Transverse colon (tissue), 4 donors: Measurements from ENCODE around the gene PSTPIP2. TPM values are rescaled to one million over a fixed set of nuclear protein-coding genes. Genes with fewer than 3 reads are reported as not detected.

ENCODE experiments used
- DNase-seq: peaks from one replicate; pipeline ENCODE4 v3.0.0-alpha.2; 2019
- H3K27ac ChIP-seq, 4 donors: fragments of 200-600 bp; sonication (generic); 2 replicates each; pipeline ENCODE4 v1.5.1; 2016 to 2018; ENCODE audit warnings: inconsistent platforms in 4 of 4
- H3K27me3 ChIP-seq: fragments of 200-600 bp; sonication (generic); 2 replicates; pipeline ENCODE4 v1.5.1; 2017; ENCODE audit warnings: inconsistent platforms
- H3K36me3 ChIP-seq, 4 donors: fragments of 200-600 bp; sonication (generic); 2 replicates each; pipeline ENCODE4 v1.5.1; 2017 to 2019; ENCODE audit warnings: inconsistent platforms in 4 of 4
- H3K4me1 ChIP-seq, 4 donors: fragments of 200-600 bp; sonication (generic); 2 replicates each; pipeline ENCODE4 v1.5.1; 2017 to 2020; ENCODE audit warnings: inconsistent platforms in 4 of 4
- H3K4me3 ChIP-seq, 4 donors: fragments of 200-600 bp; sonication (generic); 1 replicate in 1 of 4; 2 replicates in 3 of 4; pipeline versions ENCODE4 v1.5.1 to v1.6.1; 2017 to 2019; ENCODE audit warnings: inconsistent platforms in 4 of 4
- H3K9me3 ChIP-seq, 2 donors: fragments of 200-600 bp; sonication (generic); 2 replicates each; pipeline ENCODE4 v1.5.1; 2017 to 2019; ENCODE audit warnings: inconsistent platforms in 2 of 2
- CTCF ChIP-seq, 5 experiments: fragments of 200-600 bp in 3 of 5; fragments of 450-650 bp in 2 of 5; sonication (generic) in 3 of 5; IDR thresholded peaks; 1 replicate in 2 of 5; 2 replicates in 3 of 5; pipeline ENCODE4 v1.5.1; 2016 to 2017; ENCODE audit warnings: antibody characterized with exemption in 5 of 5, inconsistent platforms in 3 of 5, mild to moderate bottlenecking in 2 of 5, moderate library complexity in 1 of 5
- EP300 ChIP-seq: sonication (generic); formaldehyde crosslinking; IDR thresholded peaks from one replicate; pipeline ENCODE4 v1.6.1; 2017; ENCODE audit warnings: antibody characterized with exemption, low read depth
- POLR2A ChIP-seq: fragments of 450-650 bp; IDR thresholded peaks from one replicate; pipeline ENCODE4 v1.6.1; 2016; ENCODE audit warnings: antibody characterized with exemption, mild to moderate bottlenecking, moderate library complexity
- POLR2AphosphoS5 ChIP-seq, 3 donors: sonication (generic); formaldehyde crosslinking; IDR thresholded peaks; one replicate each; pipeline ENCODE4 v1.6.1; 2016; ENCODE audit warnings: antibody characterized with exemption in 3 of 3
- WGBS, 2 donors: methylation state at CpG; one replicate each; pipeline ENCODE4 v1.1.5; 2018; ENCODE audit warnings: low coverage in 1 of 2; 5-methylcytosine and 5-hydroxymethylcytosine counted together
- in situ Hi-C, 4 donors: fragments of 200-750 bp; cut with MboI; loops; one replicate each; pipeline versions ENCODE4 v1.15.0 to v1.15.1; 2017; ENCODE audit warnings: low sequenced_read_pairs in 3 of 4, low pct_ligation_motif_present in 1 of 4, low pct_unique_long_range_greater_than_20kb in 1 of 4
- intact Hi-C: fragments of 100-400 bp; cut with DNase I; formaldehyde crosslinking; loops from one replicate; pipeline ENCODE4 v1.15.1; 2023; ENCODE audit warnings: low total_unique reads
- total RNA-seq, 4 donors: library from RNA; depleted of rRNA; stranded (reverse); fragments of >200 nt; gene quantifications; one replicate each; pipeline ENCODE4 v1.1.0, GENCODE V29; 2016

Gene PSTPIP2
- total RNA-seq, 4 donors from 2014 or later: 2.6 to 21.9 (median 8.7) TPM

- Histone ChIP-seq H3K9me3 (no peaks in the 10 kb centered on the region), H3K27me3 (no peaks in the 10 kb centered on the region), H3K36me3 (no peaks in the 10 kb centered on the region), H3K4me3 (no peak overlapping the region), H3K27ac (no peak overlapping the region), H3K4me1 (peaks cover 0 to 3% (median 0%) of the 10 kb centered on the region in 4 donors)
- 56 to 72% methylated on average over 2 to 5 of the region's 5 CpGs for WGBS, 2 donors
- intact Hi-C loops (no loop called here), in situ Hi-C loops (no loop called here)
- TF ChIP-seq POLR2A: no peak
- no peak for TF ChIP-seq EP300
- no peak for TF ChIP-seq CTCF (IDR thresholded peaks at IDR 0.05)
- no peak for TF ChIP-seq POLR2AphosphoS5 (IDR thresholded peaks at IDR 0.05)
- DNase-seq: no peak
These were observed 31.3 kb downstream of the PSTPIP2 start for GRCh38 chr18:46040747-46041104.

GRCh38 chr18:46040033-46040746 lies 31.9 kb downstream of the PSTPIP2 start:
- peaks cover 0 to 3% (median 0%) of the 10 kb centered on the region in 4 donors for H3K4me1 ChIP-seq
- 83 to 90% methylated on average over 2 to 5 of the region's 5 CpGs for WGBS, 2 donors
- intact Hi-C loops (no loop called here), in situ Hi-C loops (no loop called here)
- DNase-seq: no peak
- TF ChIP-seq POLR2A: no peak
- no peak for TF ChIP-seq EP300
- no peak for TF ChIP-seq POLR2AphosphoS5 (IDR thresholded peaks at IDR 0.05)
- TF ChIP-seq CTCF (IDR thresholded peaks at IDR 0.05): no peak
- no peaks in the 10 kb centered on the region for H3K36me3 ChIP-seq
- H3K27me3 ChIP-seq: no peaks in the 10 kb centered on the region
- no peak overlapping the region for H3K27ac ChIP-seq
- no peak overlapping the region for H3K4me3 ChIP-seq
- H3K9me3 ChIP-seq: no peaks in the 10 kb centered on the region

GRCh38 chr18:46037512-46038305 lies 34.4 kb downstream of the PSTPIP2 start:
- no peaks in the 10 kb centered on the region for H3K36me3 ChIP-seq
- no peak overlapping the region for H3K27ac ChIP-seq
- in situ Hi-C loops (no loop called here), intact Hi-C loops (no loop called here)
- H3K27me3 ChIP-seq: no peaks in the 10 kb centered on the region
- H3K4me1 ChIP-seq: peaks cover 0 to 1% (median 0%) of the 10 kb centered on the region in 4 donors
- TF ChIP-seq EP300 (no peak), CTCF (IDR thresholded peaks at IDR 0.05) (no peak), POLR2AphosphoS5 (IDR thresholded peaks at IDR 0.05) (no peak), POLR2A (no peak)
- no peak for DNase-seq
- H3K4me3 ChIP-seq: no peak overlapping the region
- H3K9me3 ChIP-seq: no peaks in the 10 kb centered on the region
- WGBS, 2 donors: 69 to 73% methylated on average over 4 to 9 of the region's 9 CpGs
